Osteoblast (primary cell): ENCODE data around the gene DDX51. TPM values are rescaled to one million over a fixed set of nuclear protein-coding genes. Genes with fewer than 3 reads are reported as not detected.
"Not testable (repeated sequence)": the region's sequence is repeated elsewhere in the genome, so short reads cannot be mapped to it uniquely, and the experiment has no call there.

ENCODE experiments used
- DNase-seq: peaks from one replicate; pipeline ENCODE4 v3.0.0; 2011; ENCODE audit warnings: low spot score, mixed read lengths; ENCODE audit not compliant: insufficient read length; ENCODE audit errors: missing footprints
- H2AFZ ChIP-seq: 2 replicates; pipeline ENCODE4 v1.6.0; 2011; ENCODE audit warnings: mild to moderate bottlenecking, low read length
- H3K27ac ChIP-seq: 2 replicates; pipeline ENCODE4 v1.5.1; 2011; ENCODE audit warnings: mild to moderate bottlenecking, low read depth, low read length, moderate library complexity
- H3K27me3 ChIP-seq: 2 replicates; pipeline ENCODE4 v1.6.0; 2012; ENCODE audit warnings: mild to moderate bottlenecking, control low read depth, inconsistent platforms, low read length, moderate library complexity; ENCODE audit not compliant: insufficient read depth
- H3K36me3 ChIP-seq: 2 replicates; pipeline ENCODE4 v1.5.1; 2011; ENCODE audit warnings: mild to moderate bottlenecking, low read length, control low read depth, moderate library complexity; ENCODE audit not compliant: insufficient read depth
- H3K4me1 ChIP-seq: 2 replicates; pipeline ENCODE4 v1.5.1; 2011; ENCODE audit warnings: mild to moderate bottlenecking, low read length, control low read depth, moderate library complexity; ENCODE audit not compliant: insufficient read depth
- H3K4me2 ChIP-seq: 2 replicates; pipeline ENCODE4 v1.6.0; 2011; ENCODE audit warnings: mild to moderate bottlenecking, low read length; ENCODE audit not compliant: insufficient read depth
- H3K4me3 ChIP-seq: fragments of 200-600 bp; sonication (generic); 3 replicates; pipeline ENCODE4 v1.5.1; 2012; ENCODE audit warnings: mild to moderate bottlenecking, low read length, inconsistent platforms; ENCODE audit not compliant: insufficient read depth
- H3K79me2 ChIP-seq: 2 replicates; pipeline ENCODE4 v1.6.0; 2012; ENCODE audit warnings: mild to moderate bottlenecking, low read length, control low read depth, inconsistent platforms; ENCODE audit not compliant: insufficient read depth
- H3K9me3 ChIP-seq: 2 replicates; pipeline ENCODE4 v1.5.1; 2011; ENCODE audit warnings: low read depth, low read length, control low read depth
- H4K20me1 ChIP-seq: 2 replicates; pipeline ENCODE4 v1.6.0; 2012; ENCODE audit warnings: mild to moderate bottlenecking, low read length, control low read depth; ENCODE audit not compliant: insufficient read depth
- total RNA-seq: library from RNA; depleted of rRNA; stranded (reverse); fragments of >200 nt; gene quantifications from 2 replicates; pipeline ENCODE4 v1.2.3, GENCODE V29; 2012
- TF ChIP-seq, protein P1 (sequence below): IDR thresholded peaks from 2 replicates; pipeline ENCODE4 v1.5.1; 2011; ENCODE audit warnings: mild to moderate bottlenecking, low read depth, low read length, moderate library complexity; ENCODE audit errors: extremely low read depth

DDX51 gene
- total RNA-seq, 1 donor, result 6.2 TPM

DNA sequence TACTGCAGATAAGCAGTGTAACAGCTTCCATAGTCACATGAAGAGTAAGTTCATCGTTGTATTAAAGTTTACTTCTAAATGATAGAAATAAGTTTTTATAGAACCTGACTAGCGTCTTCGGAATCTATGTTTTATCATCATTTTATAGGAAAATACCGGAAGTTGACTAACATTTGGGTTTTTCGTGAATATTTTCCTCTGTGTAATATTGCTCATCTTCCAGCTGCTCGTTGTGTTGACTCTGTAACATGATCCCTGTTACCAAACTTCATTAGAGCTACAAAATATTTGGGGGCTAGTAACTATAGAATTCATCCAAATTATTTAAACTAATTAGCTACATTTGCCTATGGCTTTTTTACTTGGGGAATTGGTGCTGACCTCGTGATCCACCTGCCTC lies 37.2 kb downstream of the DDX51 start:
- H2AFZ ChIP-seq, result no peak overlapping the region
- H3K9me3 ChIP-seq, result no peaks in the 10 kb centered on the region
- H3K4me1 ChIP-seq, result peaks cover 11% of the 10 kb centered on the region
- DNase-seq, result peak; percentile 88
- peak overlapping the region; percentile 25 for H3K4me2 ChIP-seq
- peaks cover 34% of the 10 kb centered on the region for H3K36me3 ChIP-seq
- H3K27ac ChIP-seq, result peak overlapping the region; percentile 76
- TF ChIP-seq, protein P1, sequence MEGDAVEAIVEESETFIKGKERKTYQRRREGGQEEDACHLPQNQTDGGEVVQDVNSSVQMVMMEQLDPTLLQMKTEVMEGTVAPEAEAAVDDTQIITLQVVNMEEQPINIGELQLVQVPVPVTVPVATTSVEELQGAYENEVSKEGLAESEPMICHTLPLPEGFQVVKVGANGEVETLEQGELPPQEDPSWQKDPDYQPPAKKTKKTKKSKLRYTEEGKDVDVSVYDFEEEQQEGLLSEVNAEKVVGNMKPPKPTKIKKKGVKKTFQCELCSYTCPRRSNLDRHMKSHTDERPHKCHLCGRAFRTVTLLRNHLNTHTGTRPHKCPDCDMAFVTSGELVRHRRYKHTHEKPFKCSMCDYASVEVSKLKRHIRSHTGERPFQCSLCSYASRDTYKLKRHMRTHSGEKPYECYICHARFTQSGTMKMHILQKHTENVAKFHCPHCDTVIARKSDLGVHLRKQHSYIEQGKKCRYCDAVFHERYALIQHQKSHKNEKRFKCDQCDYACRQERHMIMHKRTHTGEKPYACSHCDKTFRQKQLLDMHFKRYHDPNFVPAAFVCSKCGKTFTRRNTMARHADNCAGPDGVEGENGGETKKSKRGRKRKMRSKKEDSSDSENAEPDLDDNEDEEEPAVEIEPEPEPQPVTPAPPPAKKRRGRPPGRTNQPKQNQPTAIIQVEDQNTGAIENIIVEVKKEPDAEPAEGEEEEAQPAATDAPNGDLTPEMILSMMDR, result no peak
- no peaks in the 10 kb centered on the region for H3K27me3 ChIP-seq
- peaks cover 10% of the 10 kb centered on the region for H4K20me1 ChIP-seq
- no peak overlapping the region for H3K4me3 ChIP-seq
- peaks cover 21% of the 10 kb centered on the region for H3K79me2 ChIP-seq

DNA sequence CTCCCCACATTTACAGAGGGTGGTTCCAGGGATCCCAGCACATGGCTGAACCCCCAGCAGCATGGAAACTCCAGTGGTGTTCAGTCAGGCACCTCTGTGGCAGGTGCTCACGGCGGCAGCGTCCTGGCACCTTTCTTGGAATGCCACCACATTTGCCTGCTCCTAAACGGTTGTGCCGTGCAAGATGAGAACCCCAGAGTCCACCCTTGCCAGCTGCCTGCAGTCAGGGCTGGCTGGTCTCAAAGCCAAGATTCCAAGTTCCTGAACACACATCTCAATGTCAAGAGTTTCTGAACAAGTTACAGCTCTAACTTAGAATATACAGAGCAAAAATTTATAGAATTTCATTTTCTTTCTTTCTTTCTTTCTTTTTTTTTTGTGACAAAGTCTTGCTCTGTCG lies 38.7 kb downstream of the DDX51 start:
- peaks cover 26% of the 10 kb centered on the region for H3K36me3 ChIP-seq
- DNase-seq, result peak; percentile 35
- no peaks in the 10 kb centered on the region for H3K27me3 ChIP-seq
- H3K4me2 ChIP-seq, result no peak overlapping the region
- H4K20me1 ChIP-seq, result peaks cover 14% of the 10 kb centered on the region
- H3K79me2 ChIP-seq, result peaks cover 21% of the 10 kb centered on the region
- TF ChIP-seq, protein P1, result no peak
- no peaks in the 10 kb centered on the region for H3K9me3 ChIP-seq
- no peak overlapping the region for H3K27ac ChIP-seq
- H3K4me3 ChIP-seq, result no peak overlapping the region
- peaks cover 11% of the 10 kb centered on the region for H3K4me1 ChIP-seq
- no peak overlapping the region for H2AFZ ChIP-seq

DNA sequence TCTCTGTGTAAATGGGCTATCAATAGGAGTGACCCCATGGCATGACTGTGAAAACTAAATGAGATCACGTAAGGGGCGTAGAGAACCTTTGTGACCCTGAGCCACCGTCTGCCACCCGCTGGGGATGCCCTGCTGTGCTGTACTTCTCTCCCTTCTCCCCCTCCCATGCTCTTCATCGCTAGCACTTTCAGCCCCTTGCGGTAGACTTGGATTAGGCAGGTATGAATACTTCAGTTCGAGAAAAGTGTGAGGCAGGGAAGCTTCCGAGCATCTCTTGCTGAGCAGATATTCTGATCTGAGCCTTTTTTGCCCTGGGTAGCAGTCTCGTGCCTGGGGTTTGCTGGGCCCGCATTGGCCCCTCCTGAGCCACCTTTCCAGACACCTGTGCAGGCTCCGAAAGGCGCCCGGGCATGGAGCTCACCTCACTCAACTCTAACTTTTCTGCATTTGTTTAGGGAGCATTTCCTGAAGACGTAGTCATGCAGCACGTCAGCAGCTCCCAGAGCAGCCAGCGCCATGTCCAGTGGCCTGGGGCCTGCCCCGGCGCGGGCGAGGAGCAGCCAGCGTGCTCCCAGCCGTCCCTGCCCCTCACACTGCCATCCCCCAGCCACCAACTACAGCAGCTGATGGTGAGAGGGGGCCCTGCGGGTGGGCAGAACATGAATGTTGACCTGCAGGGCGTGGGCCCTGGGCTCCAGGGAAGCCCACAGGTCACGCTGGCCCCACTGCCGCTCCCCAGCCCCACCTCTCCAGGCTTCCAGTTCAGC lies 40.4 kb downstream of the DDX51 start:
- Histone ChIP-seq H3K27me3 (no peaks in the 10 kb centered on the region), H3K9me3 (no peaks in the 10 kb centered on the region), H4K20me1 (peaks cover 19% of the 10 kb centered on the region), H3K4me3 (no peak overlapping the region), H3K79me2 (peaks cover 29% of the 10 kb centered on the region), H2AFZ (no peak overlapping the region), H3K4me2 (no peak overlapping the region), H3K36me3 (peaks cover 19% of the 10 kb centered on the region), H3K4me1 (peaks cover 11% of the 10 kb centered on the region), H3K27ac (no peak overlapping the region)
- TF ChIP-seq, protein P1, result no peak
- peak; percentile 26 for DNase-seq

DNA sequence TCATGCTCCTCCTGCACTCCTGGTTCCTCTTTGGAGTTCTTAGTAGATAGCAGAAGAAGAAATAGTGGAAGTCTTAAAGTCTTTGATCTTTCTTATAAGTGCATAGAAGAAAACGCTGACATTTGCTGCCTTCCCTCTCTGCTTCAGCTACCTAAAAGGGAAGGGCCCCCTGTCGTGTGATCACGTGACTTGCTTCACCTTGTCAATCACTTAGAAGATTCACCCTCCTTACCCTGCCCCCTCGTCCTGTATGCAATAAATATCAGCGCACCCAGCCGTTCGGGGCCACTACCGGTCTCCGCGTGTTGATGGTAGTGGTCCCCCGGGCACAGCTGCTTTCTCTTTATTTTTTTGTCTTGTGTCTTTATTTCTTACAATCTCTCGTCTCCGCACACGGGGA lies 41.0 kb downstream of the DDX51 start:
- Histone ChIP-seq H3K4me1 (peaks cover 11% of the 10 kb centered on the region), H3K79me2 (peaks cover 29% of the 10 kb centered on the region), H3K36me3 (peaks cover 16% of the 10 kb centered on the region), H4K20me1 (peaks cover 16% of the 10 kb centered on the region)
- DNase-seq, H3K27me3 ChIP-seq, H3K4me2 ChIP-seq, H3K27ac ChIP-seq, H2AFZ ChIP-seq, H3K4me3 ChIP-seq, H3K9me3 ChIP-seq: not testable (repeated sequence)
